Measurements from ENCODE around the gene NUAK2. TPM values are rescaled to one million over a fixed set of nuclear protein-coding genes. Genes with fewer than 3 reads are reported as not detected.
A peak's percentile ranks its signal among the peaks of the same experiment; 100 is the strongest.

NUAK2 gene
- total RNA-seq, 1 donor from 2014 or later, result 3.8 TPM

GRCh38 chr1:205275133-205275532, 46.4 kb downstream of the NUAK2 start:
- no peak for DNase-seq (ENCODE audit: low read depth in 2 of 2)

GRCh38 chr1:205274041-205274691, 47.4 kb downstream of the NUAK2 start:
- no peak for DNase-seq (ENCODE audit: low read depth in 2 of 2)

GRCh38 chr1:205273551-205273982, 48.0 kb downstream of the NUAK2 start:
- DNase-seq (ENCODE audit: low read depth in 2 of 2), result peak; percentile 82 to 88

GRCh38 chr1:205272536-205272935, 49.0 kb downstream of the NUAK2 start:
- DNase-seq (ENCODE audit: low read depth in 2 of 2), result no peak

- no peak for DNase-seq (ENCODE audit: low read depth in 2 of 2)
Measured at GRCh38 chr1:205271745-205272144, 49.8 kb downstream of the NUAK2 start.

GRCh38 chr1:205271277-205271676, 50.3 kb downstream of the NUAK2 start:
- peak in 1 of 2 donors; percentile 87 for DNase-seq (ENCODE audit: low read depth in 2 of 2)

GRCh38 chr1:205270764-205271163, 50.8 kb downstream of the NUAK2 start:
- DNase-seq (ENCODE audit: low read depth in 2 of 2), result peak; percentile 56 to 68

- DNase-seq (ENCODE audit: low read depth in 2 of 2), result no peak
Measured at GRCh38 chr1:205270271-205270670, 51.3 kb downstream of the NUAK2 start.

GRCh38 chr1:205269711-205270110, 51.8 kb downstream of the NUAK2 start:
- DNase-seq (ENCODE audit: low read depth in 2 of 2), result no peak

- no peak for DNase-seq (ENCODE audit: low read depth in 2 of 2)
Measured at GRCh38 chr1:205268846-205269680, 52.5 kb downstream of the NUAK2 start.

- peak; percentile 24 to 29 for DNase-seq (ENCODE audit: low read depth in 2 of 2)
Measured at GRCh38 chr1:205267306-205267902, 54.1 kb downstream of the NUAK2 start.

- no peak for DNase-seq (ENCODE audit: low read depth in 2 of 2)
Measured at GRCh38 chr1:205266611-205267305, 54.8 kb downstream of the NUAK2 start.

- no peak for DNase-seq (ENCODE audit: low read depth in 2 of 2)
Measured at GRCh38 chr1:205263580-205264190, 57.9 kb downstream of the NUAK2 start.

GRCh38 chr1:205262731-205263171, 58.8 kb downstream of the NUAK2 start:
- no peak for DNase-seq (ENCODE audit: low read depth in 2 of 2)

- peak in 1 of 2 donors; percentile 61 for DNase-seq (ENCODE audit: low read depth in 2 of 2)
Measured at GRCh38 chr1:205261946-205262691, 59.4 kb downstream of the NUAK2 start.

- peak in 1 of 2 donors; percentile 56 for DNase-seq (ENCODE audit: low read depth in 2 of 2)
Measured at GRCh38 chr1:205260948-205261732, 60.4 kb downstream of the NUAK2 start.

GRCh38 chr1:205259998-205260397, 61.5 kb downstream of the NUAK2 start:
- DNase-seq (ENCODE audit: low read depth in 2 of 2), result no peak

GRCh38 chr1:205259324-205259832, 62.2 kb downstream of the NUAK2 start:
- DNase-seq (ENCODE audit: low read depth in 2 of 2), result peak; percentile 17 to 48

- peak in 1 of 2 donors; percentile 68 for DNase-seq (ENCODE audit: low read depth in 2 of 2)
Measured at GRCh38 chr1:205258719-205259118, 62.8 kb downstream of the NUAK2 start.

All from lung microvascular endothelial cell (primary cell).